WI38 (cell line): ENCODE results near the gene GNLY.

Experiments
- H3K4me3 ChIP-seq: 2 replicates; pipeline ENCODE4 v1.5.1; 2011; ENCODE audit warnings: low read depth, mild to moderate bottlenecking, control low read depth, low read length
- TF ChIP-seq, protein P1 (sequence below): IDR thresholded peaks from 2 replicates; pipeline ENCODE4 v1.5.1; 2012; ENCODE audit warnings: low read depth, mild to moderate bottlenecking, control low read depth, low read length

Gene GNLY

DNA sequence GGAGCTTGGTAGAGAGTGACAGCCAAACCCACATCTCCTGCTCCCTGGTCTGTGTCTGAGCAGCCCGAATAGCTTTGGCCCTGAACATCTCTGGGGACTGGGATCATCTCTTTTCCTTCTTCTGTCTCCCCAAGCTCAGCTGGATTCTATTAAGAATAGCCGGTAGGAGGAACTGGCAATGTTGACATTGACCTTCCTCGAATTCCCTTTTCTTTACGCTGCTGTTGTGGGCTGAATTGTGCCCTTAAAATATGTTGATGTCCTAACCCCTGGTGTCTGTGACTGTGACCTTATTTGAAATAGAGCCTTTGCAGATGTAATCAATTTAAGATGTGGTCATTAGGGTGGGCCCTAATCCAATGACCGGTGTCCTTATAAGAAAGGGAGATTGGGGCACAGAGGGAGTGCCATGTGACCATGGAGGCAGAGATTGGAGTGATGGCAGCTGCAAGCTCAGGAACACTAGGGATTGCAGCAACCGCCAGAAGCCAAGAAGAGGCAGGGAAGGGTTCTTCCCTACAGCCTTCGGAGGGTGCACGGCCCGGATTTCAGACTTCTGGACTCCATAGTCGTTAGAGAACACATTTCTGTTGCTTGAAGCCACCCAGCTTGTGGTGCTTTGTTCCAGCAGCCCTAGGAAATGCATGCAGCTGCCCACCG, 20.3 kb upstream of the GNLY start:
- TF ChIP-seq, protein P1, sequence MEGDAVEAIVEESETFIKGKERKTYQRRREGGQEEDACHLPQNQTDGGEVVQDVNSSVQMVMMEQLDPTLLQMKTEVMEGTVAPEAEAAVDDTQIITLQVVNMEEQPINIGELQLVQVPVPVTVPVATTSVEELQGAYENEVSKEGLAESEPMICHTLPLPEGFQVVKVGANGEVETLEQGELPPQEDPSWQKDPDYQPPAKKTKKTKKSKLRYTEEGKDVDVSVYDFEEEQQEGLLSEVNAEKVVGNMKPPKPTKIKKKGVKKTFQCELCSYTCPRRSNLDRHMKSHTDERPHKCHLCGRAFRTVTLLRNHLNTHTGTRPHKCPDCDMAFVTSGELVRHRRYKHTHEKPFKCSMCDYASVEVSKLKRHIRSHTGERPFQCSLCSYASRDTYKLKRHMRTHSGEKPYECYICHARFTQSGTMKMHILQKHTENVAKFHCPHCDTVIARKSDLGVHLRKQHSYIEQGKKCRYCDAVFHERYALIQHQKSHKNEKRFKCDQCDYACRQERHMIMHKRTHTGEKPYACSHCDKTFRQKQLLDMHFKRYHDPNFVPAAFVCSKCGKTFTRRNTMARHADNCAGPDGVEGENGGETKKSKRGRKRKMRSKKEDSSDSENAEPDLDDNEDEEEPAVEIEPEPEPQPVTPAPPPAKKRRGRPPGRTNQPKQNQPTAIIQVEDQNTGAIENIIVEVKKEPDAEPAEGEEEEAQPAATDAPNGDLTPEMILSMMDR: no peak

DNA sequence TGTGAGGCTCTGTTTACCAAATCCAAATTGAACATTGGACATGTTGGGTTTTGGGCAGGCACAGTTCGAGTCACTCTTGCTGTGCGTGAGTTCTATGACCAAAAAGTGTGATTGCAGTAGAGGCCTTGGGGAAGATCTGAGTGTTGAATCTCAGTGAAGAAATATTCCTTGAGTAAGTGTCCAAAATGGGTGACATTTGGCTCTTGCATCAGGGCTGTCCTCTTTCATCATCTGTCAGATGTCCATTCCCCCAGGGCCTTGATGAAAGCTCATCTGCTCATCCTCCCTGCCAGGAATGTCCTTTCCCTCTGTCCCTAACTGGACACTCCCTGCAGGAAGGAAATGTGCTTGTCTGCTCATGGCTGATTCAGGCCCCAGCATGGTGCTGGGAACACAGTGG, 19.7 kb upstream of the GNLY start:
- H3K4me3 ChIP-seq: no peak overlapping the region
- TF ChIP-seq, protein P1: no peak

More for the DNA sequence above, 20.3 kb upstream of the GNLY start:
- H3K4me3 ChIP-seq: no peak overlapping the region

DNA sequence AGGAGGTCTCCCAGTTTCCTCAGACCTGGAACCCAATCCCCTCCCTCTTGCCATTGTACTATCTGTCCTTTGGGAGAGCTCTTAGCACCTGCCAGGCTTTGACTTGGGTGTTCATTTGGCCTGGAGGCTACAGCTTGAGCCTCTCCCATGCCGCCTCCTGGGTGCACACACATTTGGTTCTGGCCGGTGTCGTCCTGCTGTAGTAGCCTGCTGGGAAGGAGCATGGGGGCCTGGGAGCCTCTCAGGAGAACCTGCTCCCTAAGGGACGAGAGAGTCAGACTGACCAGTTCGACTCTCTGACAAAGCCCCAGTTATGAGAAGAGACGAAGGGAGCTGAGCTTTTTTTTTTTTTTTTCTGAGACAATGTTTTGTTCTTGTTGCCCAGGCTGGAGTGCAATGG, 18.7 kb upstream of the GNLY start:
- no peak overlapping the region for H3K4me3 ChIP-seq
- TF ChIP-seq, protein P1: no peak

DNA sequence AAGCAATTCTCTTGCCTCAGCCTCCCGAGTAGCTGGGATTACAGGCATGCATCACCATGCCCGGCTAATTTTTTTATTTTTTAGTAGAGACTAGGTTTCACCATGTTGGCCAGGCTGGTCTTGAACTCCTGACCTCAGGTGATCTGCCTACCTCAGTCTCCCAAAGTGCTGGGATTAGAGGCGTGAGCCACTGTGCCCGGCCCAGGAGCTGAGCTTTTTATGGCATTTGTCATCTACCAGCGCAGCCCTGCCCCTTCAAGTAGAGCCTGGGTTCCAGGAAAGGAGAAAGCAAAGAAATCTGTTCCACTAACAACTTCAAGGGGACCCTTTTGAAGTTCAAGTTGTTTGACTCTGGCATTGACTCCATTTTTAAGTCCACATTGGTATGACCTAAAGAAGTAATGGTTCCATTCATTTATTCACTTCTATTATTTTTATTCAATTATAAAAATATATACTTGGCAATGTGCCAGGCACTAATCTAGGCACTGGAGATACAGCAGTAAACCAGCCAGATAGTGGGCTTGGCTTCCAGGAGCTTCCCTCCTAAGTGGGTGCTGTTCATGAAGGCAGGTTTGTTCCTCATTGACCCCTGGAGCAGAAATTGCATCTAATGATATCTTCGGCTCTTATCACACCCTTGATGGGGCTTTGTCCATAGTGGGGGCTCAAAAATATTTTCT, 18.2 kb upstream of the GNLY start:
- TF ChIP-seq, protein P1: no peak
- no peak overlapping the region for H3K4me3 ChIP-seq

DNA sequence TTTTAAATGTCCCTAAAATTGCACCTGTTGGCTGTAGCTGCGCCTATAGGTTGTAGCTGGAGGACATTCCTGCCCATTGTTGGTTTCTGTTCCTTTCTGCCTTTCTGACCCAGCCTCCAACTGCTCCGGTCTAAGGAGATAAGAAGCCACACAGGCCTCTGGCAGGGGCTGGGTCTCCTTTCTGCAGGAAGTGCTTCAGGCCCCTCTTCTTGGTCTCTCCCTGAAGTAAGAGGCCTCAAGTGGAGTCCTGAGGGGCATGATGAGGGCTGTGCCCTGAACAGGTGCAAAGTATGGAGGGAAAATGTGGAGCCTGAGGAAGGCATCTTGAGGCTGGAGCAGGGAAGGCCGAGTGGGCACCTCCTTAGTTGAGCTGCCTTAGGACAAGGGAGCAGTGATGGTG, 15.8 kb upstream of the GNLY start:
- no peak overlapping the region for H3K4me3 ChIP-seq
- TF ChIP-seq, protein P1: no peak

DNA sequence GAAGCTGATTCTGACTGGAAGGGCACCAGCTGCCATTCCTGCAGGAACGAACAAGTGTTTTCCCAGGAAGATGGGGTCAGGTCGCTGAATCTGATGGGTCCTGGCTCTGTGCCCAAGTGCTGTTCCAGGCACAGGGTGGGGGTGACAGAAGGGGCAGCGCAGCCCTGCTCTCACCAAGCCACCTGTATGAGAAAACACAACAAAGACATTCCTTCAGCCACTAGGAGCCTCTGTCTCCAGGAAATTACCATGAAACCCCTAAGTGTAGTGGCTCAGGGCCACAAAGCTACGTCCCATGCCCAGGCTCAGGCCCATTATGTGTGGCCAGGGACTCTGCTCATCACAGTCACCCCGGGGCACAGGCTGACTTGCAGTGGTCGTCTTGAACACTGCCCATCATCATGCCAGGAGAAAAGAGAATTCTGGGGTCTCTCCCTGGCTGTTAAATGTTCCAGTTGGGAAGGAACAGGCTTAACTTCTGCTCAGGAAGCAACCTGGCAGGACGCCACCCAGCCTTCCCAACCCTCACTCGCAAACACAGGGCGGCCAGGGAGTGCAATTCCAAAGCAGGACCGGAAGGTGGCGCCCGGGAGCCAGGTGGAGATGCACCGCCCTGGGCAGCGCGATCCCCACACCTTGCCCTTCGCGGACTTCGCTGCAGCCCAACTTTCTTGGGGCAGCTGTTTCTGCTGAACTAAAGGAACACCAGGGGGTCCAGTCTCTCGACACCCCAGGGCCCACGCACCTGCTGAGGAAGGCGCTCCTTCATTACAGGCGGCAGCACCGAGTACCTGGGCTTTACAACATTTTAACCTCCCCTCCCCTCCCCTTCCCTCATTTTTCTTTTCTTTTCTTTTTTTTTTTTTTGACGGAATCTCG, 15.1 kb upstream of the GNLY start:
- H3K4me3 ChIP-seq: no peak overlapping the region

More for the DNA sequence above, 15.1 kb upstream of the GNLY start:
- TF ChIP-seq, protein P1: peak; percentile 97
